ENCODE measurements around the gene CST9L.

The CST9L gene

DNA sequence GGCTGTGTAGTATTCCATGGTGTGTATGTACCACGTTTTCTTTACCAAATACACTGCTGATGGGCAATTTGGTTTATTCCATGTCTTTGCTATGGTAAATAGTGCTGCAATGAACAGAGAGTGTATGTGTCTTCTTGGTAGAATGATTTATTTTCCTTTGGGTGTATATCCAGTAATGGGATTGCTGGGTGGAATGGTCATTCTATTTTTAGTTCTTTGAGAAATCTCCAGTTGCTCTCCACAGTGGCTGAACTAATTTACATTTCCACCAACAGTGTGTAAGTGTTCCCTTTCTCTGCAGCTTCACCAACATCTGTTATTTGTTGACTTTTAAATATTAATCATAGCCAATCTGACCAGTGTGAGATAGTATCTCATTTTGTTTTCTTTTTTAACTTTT, 13.9 kb downstream of the CST9L start:
- Histone ChIP-seq H3K4me2 (ENCODE audit: low read length) (no peak overlapping the region), H3K27me3 (ENCODE audit: control insufficient read depth, low read length) (no peaks in the 10 kb centered on the region), H3K4me1 (ENCODE audit: control insufficient read depth, low read length) (no peaks in the 10 kb centered on the region), H3K9me2 (replicated peaks; ENCODE audit: control insufficient read depth, low read length) (no peaks in the 10 kb centered on the region), H4K20me1 (ENCODE audit: control insufficient read depth, insufficient read depth, low read depth, low read length) (no peaks in the 10 kb centered on the region), H3K79me2 (ENCODE audit: control insufficient read depth, low read length) (no peaks in the 10 kb centered on the region), H3K27ac (ENCODE audit: low read depth, low read length) (no peak overlapping the region), H3K4me3 (ENCODE audit: low read length) (no peak overlapping the region), H3F3A (ENCODE audit: control insufficient read depth, insufficient read depth) (no peaks in the 10 kb centered on the region), H3K9me3 (ENCODE audit: control insufficient read depth, insufficient read depth, low read length) (no peaks in the 10 kb centered on the region), H3K36me3 (ENCODE audit: control insufficient read depth, low read length) (no peaks in the 10 kb centered on the region)
- TF ChIP-seq, protein P1, sequence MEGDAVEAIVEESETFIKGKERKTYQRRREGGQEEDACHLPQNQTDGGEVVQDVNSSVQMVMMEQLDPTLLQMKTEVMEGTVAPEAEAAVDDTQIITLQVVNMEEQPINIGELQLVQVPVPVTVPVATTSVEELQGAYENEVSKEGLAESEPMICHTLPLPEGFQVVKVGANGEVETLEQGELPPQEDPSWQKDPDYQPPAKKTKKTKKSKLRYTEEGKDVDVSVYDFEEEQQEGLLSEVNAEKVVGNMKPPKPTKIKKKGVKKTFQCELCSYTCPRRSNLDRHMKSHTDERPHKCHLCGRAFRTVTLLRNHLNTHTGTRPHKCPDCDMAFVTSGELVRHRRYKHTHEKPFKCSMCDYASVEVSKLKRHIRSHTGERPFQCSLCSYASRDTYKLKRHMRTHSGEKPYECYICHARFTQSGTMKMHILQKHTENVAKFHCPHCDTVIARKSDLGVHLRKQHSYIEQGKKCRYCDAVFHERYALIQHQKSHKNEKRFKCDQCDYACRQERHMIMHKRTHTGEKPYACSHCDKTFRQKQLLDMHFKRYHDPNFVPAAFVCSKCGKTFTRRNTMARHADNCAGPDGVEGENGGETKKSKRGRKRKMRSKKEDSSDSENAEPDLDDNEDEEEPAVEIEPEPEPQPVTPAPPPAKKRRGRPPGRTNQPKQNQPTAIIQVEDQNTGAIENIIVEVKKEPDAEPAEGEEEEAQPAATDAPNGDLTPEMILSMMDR (IDR thresholded peaks at IDR 0.05; ENCODE audit: low read depth, low read length, poor library complexity, severe bottlenecking), result no peak
- TF ChIP-seq EZH2phosphoT487 (IDR thresholded peaks at IDR 0.05; ENCODE audit: borderline replicate concordance, low read length), result no peak

DNA sequence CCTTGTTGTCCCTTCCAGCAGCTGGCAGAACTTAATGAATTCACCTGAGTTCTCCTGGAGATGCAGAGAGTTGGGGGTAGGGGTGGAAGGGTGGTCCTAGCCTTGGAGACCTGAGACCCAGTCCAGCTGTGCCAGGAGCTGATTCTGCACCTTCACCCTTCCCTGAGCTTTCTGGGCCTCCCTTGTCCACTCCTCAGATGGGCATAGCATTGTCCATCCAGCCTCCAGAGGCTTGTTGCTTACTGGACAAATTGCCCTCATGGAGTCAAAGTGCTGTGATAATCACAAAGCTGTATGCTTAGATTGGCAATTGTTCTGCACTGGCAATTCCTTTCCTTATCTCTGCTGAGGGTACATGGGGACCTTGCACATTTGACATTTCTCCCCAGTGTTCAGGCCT, 16.5 kb downstream of the CST9L start:
- Histone ChIP-seq H3K27ac (ENCODE audit: low read depth, low read length) (no peak overlapping the region), H3K27me3 (ENCODE audit: control insufficient read depth, low read length) (no peaks in the 10 kb centered on the region), H3K9me2 (replicated peaks; ENCODE audit: control insufficient read depth, low read length) (no peaks in the 10 kb centered on the region), H3K9me3 (ENCODE audit: control insufficient read depth, insufficient read depth, low read length) (no peaks in the 10 kb centered on the region), H3K4me1 (ENCODE audit: control insufficient read depth, low read length) (no peaks in the 10 kb centered on the region), H3K79me2 (ENCODE audit: control insufficient read depth, low read length) (no peaks in the 10 kb centered on the region), H4K20me1 (ENCODE audit: control insufficient read depth, insufficient read depth, low read depth, low read length) (no peaks in the 10 kb centered on the region), H3K4me2 (ENCODE audit: low read length) (no peak overlapping the region), H3F3A (ENCODE audit: control insufficient read depth, insufficient read depth) (no peaks in the 10 kb centered on the region), H3K36me3 (ENCODE audit: control insufficient read depth, low read length) (no peaks in the 10 kb centered on the region), H3K4me3 (ENCODE audit: low read length) (no peak overlapping the region)
- TF ChIP-seq EZH2phosphoT487 (IDR thresholded peaks at IDR 0.05; ENCODE audit: borderline replicate concordance, low read length), result no peak
- TF ChIP-seq, protein P1 (IDR thresholded peaks at IDR 0.05; ENCODE audit: low read depth, low read length, poor library complexity, severe bottlenecking), result no peak

DNA sequence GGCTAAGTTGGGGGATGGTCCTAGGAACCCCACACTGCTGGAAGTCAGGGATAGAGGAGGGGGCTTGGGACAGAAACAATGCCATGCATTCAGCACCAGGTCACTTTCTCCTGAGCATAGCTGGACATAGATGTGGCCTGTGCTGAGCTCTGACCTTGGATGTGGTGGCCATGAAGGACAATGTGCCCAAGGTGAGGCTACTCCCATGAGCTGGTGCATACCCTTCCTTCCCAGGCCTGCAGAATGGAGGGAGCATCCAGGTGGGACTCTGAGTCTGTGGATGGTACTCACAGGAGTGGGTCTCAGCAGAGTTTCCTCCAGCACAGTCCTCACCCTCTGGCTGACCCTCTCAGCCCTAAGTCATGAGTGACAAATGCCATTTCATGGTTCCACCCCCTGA, 16.9 kb downstream of the CST9L start:
- TF ChIP-seq, protein P1 (IDR thresholded peaks at IDR 0.05; ENCODE audit: low read depth, low read length, poor library complexity, severe bottlenecking), result no peak
- no peak for TF ChIP-seq EZH2phosphoT487 (IDR thresholded peaks at IDR 0.05; ENCODE audit: borderline replicate concordance, low read length)
- no peaks in the 10 kb centered on the region for H3K27me3 ChIP-seq (ENCODE audit: control insufficient read depth, low read length)
- no peaks in the 10 kb centered on the region for H4K20me1 ChIP-seq (ENCODE audit: control insufficient read depth, insufficient read depth, low read depth, low read length)
- no peaks in the 10 kb centered on the region for H3K79me2 ChIP-seq (ENCODE audit: control insufficient read depth, low read length)
- H3K4me3 ChIP-seq (ENCODE audit: low read length), result no peak overlapping the region
- no peaks in the 10 kb centered on the region for H3K9me3 ChIP-seq (ENCODE audit: control insufficient read depth, insufficient read depth, low read length)
- H3K4me1 ChIP-seq (ENCODE audit: control insufficient read depth, low read length), result no peaks in the 10 kb centered on the region
- no peak overlapping the region for H3K4me2 ChIP-seq (ENCODE audit: low read length)
- no peaks in the 10 kb centered on the region for H3K9me2 ChIP-seq (replicated peaks; ENCODE audit: control insufficient read depth, low read length)
- no peaks in the 10 kb centered on the region for H3F3A ChIP-seq (ENCODE audit: control insufficient read depth, insufficient read depth)
- H3K36me3 ChIP-seq (ENCODE audit: control insufficient read depth, low read length), result no peaks in the 10 kb centered on the region
- no peak overlapping the region for H3K27ac ChIP-seq (ENCODE audit: low read depth, low read length)

DNA sequence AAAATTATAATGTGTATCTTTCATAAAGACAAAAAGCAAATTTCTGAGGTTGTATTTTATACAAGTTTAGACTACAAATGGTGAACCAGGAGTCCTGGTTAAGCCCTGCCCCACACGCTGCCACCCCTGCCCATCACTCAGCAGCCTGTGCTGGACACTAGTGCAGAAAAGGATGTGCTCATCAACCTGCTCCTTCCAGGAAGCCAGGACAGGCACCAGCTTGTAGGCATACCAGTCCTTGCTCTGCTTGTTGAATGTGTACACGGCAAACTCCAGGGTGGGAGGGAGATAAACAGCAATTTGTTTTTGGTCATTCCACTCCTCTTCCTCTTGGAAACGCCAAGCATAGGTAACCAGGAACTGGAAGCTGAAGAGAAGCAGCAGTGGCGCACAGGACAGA, 18.1 kb downstream of the CST9L start:
- H3K9me2 ChIP-seq (replicated peaks; ENCODE audit: control insufficient read depth, low read length), result no peaks in the 10 kb centered on the region
- no peak overlapping the region for H3K4me3 ChIP-seq (ENCODE audit: low read length)
- no peaks in the 10 kb centered on the region for H3K36me3 ChIP-seq (ENCODE audit: control insufficient read depth, low read length)
- H3K9me3 ChIP-seq (ENCODE audit: control insufficient read depth, insufficient read depth, low read length), result no peaks in the 10 kb centered on the region
- no peaks in the 10 kb centered on the region for H3F3A ChIP-seq (ENCODE audit: control insufficient read depth, insufficient read depth)
- TF ChIP-seq EZH2phosphoT487 (IDR thresholded peaks at IDR 0.05; ENCODE audit: borderline replicate concordance, low read length), result no peak
- TF ChIP-seq, protein P1 (IDR thresholded peaks at IDR 0.05; ENCODE audit: low read depth, low read length, poor library complexity, severe bottlenecking), result no peak
- H3K79me2 ChIP-seq (ENCODE audit: control insufficient read depth, low read length), result no peaks in the 10 kb centered on the region
- H3K4me1 ChIP-seq (ENCODE audit: control insufficient read depth, low read length), result no peaks in the 10 kb centered on the region
- H3K27me3 ChIP-seq (ENCODE audit: control insufficient read depth, low read length), result no peaks in the 10 kb centered on the region
- H3K4me2 ChIP-seq (ENCODE audit: low read length), result no peak overlapping the region
- H3K27ac ChIP-seq (ENCODE audit: low read depth, low read length), result no peak overlapping the region
- no peaks in the 10 kb centered on the region for H4K20me1 ChIP-seq (ENCODE audit: control insufficient read depth, insufficient read depth, low read depth, low read length)
